GM12864 (cell line): ENCODE measurements around the gene SLC13A3.
A peak's percentile ranks its signal among the peaks of the same experiment; 100 is the strongest.

Source experiments
- DNase-seq: peaks from one replicate; pipeline ENCODE4 v3.0.0-alpha.2; 2011; ENCODE audit warnings: low read depth
- H3K4me3 ChIP-seq: 2 replicates; pipeline ENCODE4 v1.5.1; 2011; ENCODE audit warnings: mild to moderate bottlenecking, low read depth, low read length, control low read depth
- TF ChIP-seq, protein P1 (sequence below): IDR thresholded peaks from 2 replicates; pipeline ENCODE4 v1.5.1; 2011; ENCODE audit warnings: low read depth, mild to moderate bottlenecking, moderate library complexity, low read length, control low read depth, inconsistent platforms; ENCODE audit errors: missing control alignments

SLC13A3 gene

DNA sequence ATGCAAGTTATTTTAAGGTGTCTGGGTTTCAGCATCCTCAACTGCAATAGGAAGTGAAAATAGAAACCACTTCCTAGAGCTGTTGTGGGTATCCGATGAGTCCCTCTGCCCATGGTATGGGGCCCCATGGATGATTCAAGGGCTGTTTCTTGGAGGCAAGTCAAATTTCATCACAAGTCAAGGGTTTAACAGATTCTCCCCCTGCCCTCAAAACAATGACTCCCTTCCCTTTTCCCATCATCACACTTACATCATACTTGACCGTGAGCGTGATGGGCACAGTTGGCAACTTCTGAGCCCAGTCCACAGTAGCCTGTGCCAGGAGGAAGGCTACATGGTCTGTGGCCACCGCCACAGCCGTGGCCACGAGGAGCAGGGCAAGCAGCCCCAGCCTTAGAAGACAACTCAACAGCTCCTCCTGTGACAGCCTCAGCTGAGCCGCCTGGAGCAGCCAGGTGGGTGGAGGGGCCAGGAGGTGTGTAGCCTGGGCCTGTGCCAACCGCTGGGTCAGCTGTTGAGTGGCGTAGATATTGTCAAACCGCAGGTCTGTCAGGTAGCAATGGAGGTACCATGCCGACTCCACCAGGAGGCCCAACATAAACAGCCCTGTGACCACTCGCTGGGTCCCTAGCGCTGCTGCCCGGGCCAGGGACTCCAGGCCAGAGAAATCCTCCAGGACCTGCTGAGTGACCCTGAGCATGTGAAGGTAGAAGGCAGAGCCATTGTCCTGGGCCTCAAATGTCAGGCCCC is 106.0 kb downstream of the SLC13A3 start:
- TF ChIP-seq, protein P1, sequence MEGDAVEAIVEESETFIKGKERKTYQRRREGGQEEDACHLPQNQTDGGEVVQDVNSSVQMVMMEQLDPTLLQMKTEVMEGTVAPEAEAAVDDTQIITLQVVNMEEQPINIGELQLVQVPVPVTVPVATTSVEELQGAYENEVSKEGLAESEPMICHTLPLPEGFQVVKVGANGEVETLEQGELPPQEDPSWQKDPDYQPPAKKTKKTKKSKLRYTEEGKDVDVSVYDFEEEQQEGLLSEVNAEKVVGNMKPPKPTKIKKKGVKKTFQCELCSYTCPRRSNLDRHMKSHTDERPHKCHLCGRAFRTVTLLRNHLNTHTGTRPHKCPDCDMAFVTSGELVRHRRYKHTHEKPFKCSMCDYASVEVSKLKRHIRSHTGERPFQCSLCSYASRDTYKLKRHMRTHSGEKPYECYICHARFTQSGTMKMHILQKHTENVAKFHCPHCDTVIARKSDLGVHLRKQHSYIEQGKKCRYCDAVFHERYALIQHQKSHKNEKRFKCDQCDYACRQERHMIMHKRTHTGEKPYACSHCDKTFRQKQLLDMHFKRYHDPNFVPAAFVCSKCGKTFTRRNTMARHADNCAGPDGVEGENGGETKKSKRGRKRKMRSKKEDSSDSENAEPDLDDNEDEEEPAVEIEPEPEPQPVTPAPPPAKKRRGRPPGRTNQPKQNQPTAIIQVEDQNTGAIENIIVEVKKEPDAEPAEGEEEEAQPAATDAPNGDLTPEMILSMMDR, result no peak
- H3K4me3 ChIP-seq, result no peak overlapping the region
- DNase-seq, result no peak

DNA sequence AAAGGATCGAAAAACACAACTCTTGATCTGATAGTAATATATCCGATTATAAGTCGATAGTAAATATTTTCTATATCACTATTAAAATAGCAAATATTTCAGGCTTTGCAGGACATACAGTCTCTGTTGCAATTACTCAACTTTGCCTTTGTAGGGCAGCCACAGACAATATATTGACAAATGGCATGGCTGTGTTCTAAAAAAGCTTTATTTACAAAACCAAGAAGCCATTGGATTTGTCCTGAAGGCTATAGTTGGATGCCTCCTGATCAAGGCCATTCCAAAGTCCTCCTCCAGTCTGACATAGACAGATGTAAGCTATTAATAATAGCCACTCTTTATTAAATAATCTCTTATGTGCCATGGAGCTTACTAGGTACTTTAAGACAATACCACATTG is 106.7 kb downstream of the SLC13A3 start:
- no peak overlapping the region for H3K4me3 ChIP-seq
- no peak for DNase-seq
- TF ChIP-seq, protein P1, result peak; percentile 17

DNA sequence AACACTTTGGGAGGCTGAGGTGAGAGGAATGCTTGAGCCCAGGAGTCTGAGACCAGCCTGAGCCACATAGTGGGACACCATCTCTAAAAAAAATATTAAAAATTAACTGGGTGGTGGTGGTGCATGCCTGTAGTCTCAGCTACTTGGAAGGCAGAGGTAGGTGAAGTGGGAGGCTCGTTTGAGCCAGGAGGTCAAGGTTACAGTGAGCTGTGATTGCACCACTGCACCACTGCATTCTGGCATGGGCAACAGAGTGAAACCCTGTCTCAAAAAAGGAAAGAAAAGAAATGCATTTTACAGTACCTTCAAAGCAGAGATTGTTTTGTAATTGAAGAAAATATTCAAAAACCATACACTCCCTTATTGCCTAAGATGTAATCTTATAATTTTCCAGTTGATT is 107.3 kb downstream of the SLC13A3 start:
- H3K4me3 ChIP-seq, result no peak overlapping the region
- no peak for DNase-seq
- TF ChIP-seq, protein P1, result no peak

DNA sequence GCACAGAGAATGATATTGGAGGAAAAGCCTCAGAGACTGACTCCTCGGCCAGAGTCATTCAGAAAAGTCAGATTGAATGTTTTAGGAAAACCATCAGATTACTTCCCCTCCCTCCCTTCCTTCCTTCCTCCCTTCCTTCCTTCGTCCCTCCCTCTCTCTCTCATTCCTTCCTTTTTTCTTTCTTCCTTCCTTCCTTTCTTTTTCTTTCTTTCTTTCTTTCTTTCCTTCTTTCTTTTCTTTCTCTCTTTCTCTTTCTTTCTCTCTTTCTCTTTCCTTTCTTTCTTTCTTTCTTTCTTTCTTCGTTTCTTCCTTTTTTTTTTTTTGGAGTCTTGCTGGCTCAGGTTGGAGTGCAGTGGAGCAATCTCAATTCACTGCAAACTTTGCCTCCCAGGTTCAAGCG is 108.2 kb downstream of the SLC13A3 start:
- TF ChIP-seq, protein P1, result no peak
- DNase-seq, result no peak
- no peak overlapping the region for H3K4me3 ChIP-seq

DNA sequence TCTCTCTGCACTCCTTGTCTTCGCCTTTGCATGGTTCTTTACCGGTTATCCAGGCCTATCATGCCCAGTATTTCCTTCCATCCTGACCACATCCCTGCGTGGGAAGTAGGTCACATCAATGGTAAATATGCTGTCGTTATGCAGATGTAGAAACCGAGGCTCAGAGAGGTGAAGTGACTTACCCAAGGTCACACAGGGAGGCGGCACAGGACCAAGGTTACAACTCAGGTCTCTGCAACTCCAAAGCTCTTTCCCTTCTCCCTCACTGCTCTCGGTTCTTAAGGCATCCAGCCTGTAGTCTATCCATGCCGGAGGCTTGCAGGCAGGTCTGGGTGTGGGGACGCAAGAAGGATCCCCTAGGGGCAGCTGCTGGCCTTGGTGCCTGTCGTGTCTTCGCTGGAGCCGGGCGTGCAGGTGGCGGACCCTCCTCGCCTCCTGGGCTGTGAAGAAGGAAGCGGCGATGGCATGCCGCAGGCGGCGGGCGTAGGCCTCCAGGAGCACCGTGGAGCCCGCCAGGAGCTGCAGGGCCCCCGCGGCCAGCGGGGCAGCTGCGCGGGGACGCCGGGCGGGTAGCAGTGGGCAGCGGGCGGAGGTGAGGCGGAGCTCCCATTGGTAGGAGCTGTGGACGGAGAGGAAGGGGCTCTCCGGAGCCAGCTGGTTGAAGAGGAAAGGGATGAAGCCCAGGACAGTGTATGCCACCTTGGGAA is 109.9 kb downstream of the SLC13A3 start:
- TF ChIP-seq, protein P1, result no peak
- DNase-seq, result no peak
- no peak overlapping the region for H3K4me3 ChIP-seq

DNA sequence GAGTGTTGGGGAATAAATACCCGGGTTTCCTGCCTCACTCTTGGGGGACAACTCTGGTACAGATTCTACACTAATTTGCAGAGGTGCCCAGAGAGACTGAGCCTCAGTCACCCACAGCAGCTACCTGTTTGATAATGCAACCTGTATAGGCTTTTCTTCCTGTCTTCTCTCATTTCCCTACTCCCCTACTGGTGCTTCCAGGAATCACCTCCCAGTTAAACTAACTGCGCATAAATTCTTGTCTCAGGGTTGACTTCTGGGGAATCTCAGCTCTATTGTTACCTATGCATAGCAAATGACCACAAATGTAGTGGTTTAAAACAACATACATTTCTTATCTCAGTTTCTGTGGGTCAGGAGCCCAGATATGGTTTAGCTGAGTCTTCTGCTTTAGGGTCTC is 112.1 kb downstream of the SLC13A3 start:
- no peak for DNase-seq
- no peak overlapping the region for H3K4me3 ChIP-seq
- TF ChIP-seq, protein P1, result peak; percentile 30
